HEK293 (cell line): Measurements from ENCODE around the gene POLR3B.

Experiments used
- CTCF ChIA-PET: fragments of 350-600 bp; formaldehyde crosslinking; extraction: SDS; loops from one replicate; lab custom pipeline; 2021; ENCODE audit warnings: antibody characterized with exemption; lab: Yijun Ruan, JAX
- POLR2A ChIA-PET: fragments of 300-600 bp; formaldehyde crosslinking; extraction: SDS; loops from one replicate; lab custom pipeline; 2020; ENCODE audit warnings: antibody characterized with exemption, inconsistent platforms; lab: Yijun Ruan, JAX
- H3K27ac ChIP-seq: fragments of 200-500 bp; sonication (Bioruptor generic); 2 replicates; pipeline ENCODE4 v1.5.1; 2014; ENCODE audit warnings: low read depth, low read length, control low read depth, inconsistent platforms; ENCODE audit errors: extremely low read depth
- H3K36me3 ChIP-seq, 2 experiments: fragments of 200-500 bp in 1 of 2; sonication (Bioruptor generic) in 1 of 2; 1 replicate in 1 of 2; 2 replicates in 1 of 2; pipeline ENCODE4 v1.5.1; 2014 to 2017; ENCODE audit warnings: inconsistent platforms in 2 of 2, low read length in 2 of 2; ENCODE audit not compliant: control insufficient read depth in 2 of 2, insufficient read depth in 1 of 2
- H3K4me1 ChIP-seq: fragments of 200-500 bp; sonication (Bioruptor generic); 2 replicates; pipeline ENCODE4 v1.5.1; 2014; ENCODE audit warnings: mild to moderate bottlenecking, low read length, inconsistent platforms; ENCODE audit not compliant: control insufficient read depth, insufficient read depth
- H3K4me3 ChIP-seq: 2 replicates; pipeline ENCODE4 v1.5.1; 2011; ENCODE audit warnings: low read depth, mild to moderate bottlenecking, control low read depth, low read length, moderate library complexity
- H3K9me3 ChIP-seq: fragments of 200-500 bp; sonication (Bioruptor generic); 2 replicates; pipeline ENCODE4 v1.5.1; 2014; ENCODE audit warnings: low read depth, low read length, inconsistent platforms; ENCODE audit not compliant: control insufficient read depth, insufficient read depth
- GLIS2 ChIP-seq: fragments of 450-650 bp; formaldehyde crosslinking; IDR thresholded peaks from 2 replicates; pipeline ENCODE4 v1.5.1; 2016; ENCODE audit warnings: missing biosample characterization, missing genetic modification characterization
- KLF10 ChIP-seq: fragments of 450-650 bp; IDR thresholded peaks from 2 replicates; pipeline ENCODE4 v1.5.1; 2018; ENCODE audit warnings: missing biosample characterization, mild to moderate bottlenecking, missing genetic modification characterization
- KLF7 ChIP-seq: fragments of 450-650 bp; formaldehyde crosslinking; IDR thresholded peaks from 2 replicates; pipeline ENCODE4 v1.5.1; 2016; ENCODE audit warnings: missing biosample characterization, missing genetic modification characterization, borderline replicate concordance
- ZBTB21 ChIP-seq: fragments of 450-650 bp; formaldehyde crosslinking; IDR thresholded peaks from 2 replicates; pipeline ENCODE4 v1.5.1; 2017; ENCODE audit warnings: missing biosample characterization, missing genetic modification characterization
- ZBTB8A ChIP-seq: fragments of 450-650 bp; formaldehyde crosslinking; IDR thresholded peaks from 2 replicates; pipeline ENCODE4 v1.5.1; 2016; ENCODE audit warnings: missing biosample characterization, missing genetic modification characterization
- ZNF146 ChIP-seq: fragments of 450-650 bp; formaldehyde crosslinking; IDR thresholded peaks from 2 replicates; pipeline ENCODE4 v1.5.1; 2016; ENCODE audit warnings: missing biosample characterization, missing genetic modification characterization
- ZNF175 ChIP-seq: fragments of 450-650 bp; formaldehyde crosslinking; IDR thresholded peaks from 2 replicates; pipeline ENCODE4 v1.5.1; 2016; ENCODE audit warnings: missing biosample characterization, missing genetic modification characterization
- ZNF2 ChIP-seq: fragments of 450-650 bp; formaldehyde crosslinking; IDR thresholded peaks from 2 replicates; pipeline ENCODE4 v1.5.1; 2016; ENCODE audit warnings: missing biosample characterization, missing genetic modification characterization
- ZNF24 ChIP-seq: fragments of 450-650 bp; formaldehyde crosslinking; IDR thresholded peaks from 2 replicates; pipeline ENCODE4 v1.5.1; 2016; ENCODE audit warnings: missing biosample characterization, missing genetic modification characterization
- ZNF394 ChIP-seq: fragments of 450-650 bp; formaldehyde crosslinking; IDR thresholded peaks from 2 replicates; pipeline ENCODE4 v1.5.1; 2016; ENCODE audit warnings: missing biosample characterization, missing genetic modification characterization, mild to moderate bottlenecking, moderate library complexity, borderline replicate concordance
- ZNF624 ChIP-seq: fragments of 450-650 bp; formaldehyde crosslinking; IDR thresholded peaks from 2 replicates; pipeline ENCODE4 v1.5.1; 2017; ENCODE audit warnings: missing biosample characterization, missing genetic modification characterization
- ZNF704 ChIP-seq: fragments of 450-650 bp; formaldehyde crosslinking; IDR thresholded peaks from 2 replicates; pipeline ENCODE4 v1.5.1; 2016; ENCODE audit warnings: missing biosample characterization, missing genetic modification characterization

The POLR3B gene

GRCh38 chr12:106551410-106551809 lies 193.9 kb downstream of the POLR3B start:
- no peaks in the 10 kb centered on the region for H3K36me3 ChIP-seq
- no peaks in the 10 kb centered on the region for H3K9me3 ChIP-seq
- ChIA-PET POLR2A (no interaction called here), CTCF (no interaction called here)
- TF ChIP-seq ZNF394 (tag by site-specific recombination) = no peak
- no peak for TF ChIP-seq KLF7 (tag by site-specific recombination)
- TF ChIP-seq ZBTB8A (tag by site-specific recombination) = no peak
- no peak for TF ChIP-seq ZBTB21 (tag by site-specific recombination)
- TF ChIP-seq ZNF24 (tag by site-specific recombination) = no peak
- no peak for TF ChIP-seq ZNF2
- H3K27ac ChIP-seq = no peak overlapping the region
- no peak overlapping the region for H3K4me3 ChIP-seq
- no peaks in the 10 kb centered on the region for H3K4me1 ChIP-seq

GRCh38 chr12:106552228-106552627 lies 194.7 kb downstream of the POLR3B start:
- H3K9me3 ChIP-seq = no peaks in the 10 kb centered on the region
- no peaks in the 10 kb centered on the region for H3K36me3 ChIP-seq
- CTCF ChIA-PET = interaction anchor here (0.6 kb wide), 1 partner anchor 290 kb away, joined by 3 read pairs; no protein-coding TSS in a partner anchor
- POLR2A ChIA-PET = no interaction called here
- TF ChIP-seq ZNF175 (no peak), ZNF2 (no peak), ZNF704 (no peak), ZNF624 (tag by site-specific recombination) (no peak), ZNF146 (tag by site-specific recombination) (peak; percentile 81), KLF10 (no peak), GLIS2 (tag by site-specific recombination) (no peak)
- TF ChIP-seq, all 188 proteins: peak for 1
- Histone ChIP-seq H3K27ac (no peak overlapping the region), H3K4me1 (no peaks in the 10 kb centered on the region), H3K4me3 (no peak overlapping the region)
